HG03469 (cell line): Measurements from ENCODE around the gene RPTOR.

ENCODE experiments used
- ATAC-seq: cut with Tn5 transposase; IDR thresholded peaks from one replicate; pipeline ENCODE4 v1.9.1; 2021; ENCODE audit warnings: mild to moderate bottlenecking, moderate library complexity, moderate number of reproducible peaks; ENCODE audit not compliant: unreplicated experiment

The RPTOR gene

DNA sequence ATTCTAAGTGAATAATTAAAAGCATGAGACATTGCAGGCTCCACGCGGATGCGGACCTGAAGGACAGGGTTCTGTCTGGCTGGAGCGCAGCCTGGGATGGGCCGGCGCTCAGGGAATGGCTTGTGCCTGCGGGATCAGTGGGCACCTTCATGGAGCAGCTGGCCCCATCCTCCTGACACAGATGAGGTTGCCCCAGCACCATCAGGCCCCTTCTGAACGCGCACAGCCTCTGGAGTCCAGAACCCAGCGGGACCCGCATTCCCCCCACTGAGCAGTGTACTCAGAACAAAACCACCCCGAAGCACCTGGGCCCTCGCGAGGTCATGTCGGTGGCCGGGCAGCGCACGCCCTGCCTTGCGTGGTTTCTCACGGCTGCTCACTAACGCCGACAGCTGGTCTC lies 376.5 kb downstream of the RPTOR start:
- ATAC-seq: no peak

DNA sequence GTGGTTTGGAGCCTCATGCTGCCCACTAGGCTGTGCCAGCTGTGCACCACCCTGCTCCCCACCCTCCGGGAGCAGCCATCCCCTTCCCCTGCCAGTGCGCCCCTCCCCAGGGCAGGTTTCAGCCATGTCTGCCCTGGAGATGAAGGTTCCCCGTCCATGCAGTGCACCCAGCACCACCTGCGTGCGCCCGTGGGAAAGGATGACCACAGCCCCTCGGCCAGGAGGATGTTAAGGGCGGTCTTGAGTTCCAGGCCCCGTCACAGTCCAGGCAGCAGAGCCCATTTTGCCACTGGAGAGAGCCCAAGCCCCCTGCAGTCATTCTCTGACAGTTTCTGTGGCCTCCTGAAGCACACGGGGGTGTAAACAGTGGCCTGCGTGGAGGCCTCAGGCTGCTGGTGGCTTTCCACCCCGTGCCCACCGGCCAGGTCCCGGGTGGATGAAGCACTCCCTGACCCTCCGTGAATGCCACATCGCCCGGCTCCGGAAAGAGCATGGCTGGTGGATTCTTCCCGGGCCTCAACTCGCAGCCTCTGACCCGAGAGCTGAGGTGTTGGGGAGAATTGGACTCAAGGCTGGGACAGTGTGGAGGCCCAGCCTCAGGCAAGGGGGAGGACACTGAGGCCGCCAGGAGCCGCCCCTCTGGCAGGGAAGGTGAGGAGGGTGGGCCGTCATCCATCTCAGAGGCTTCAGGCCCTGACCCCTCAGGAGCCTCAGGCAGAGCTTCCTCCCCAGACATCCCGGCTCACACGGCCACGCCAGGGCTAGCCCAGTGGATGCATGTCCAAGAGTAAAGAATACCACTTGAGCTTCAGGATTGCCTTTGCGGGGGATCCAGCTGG lies 377.3 kb downstream of the RPTOR start:
- no peak for ATAC-seq

DNA sequence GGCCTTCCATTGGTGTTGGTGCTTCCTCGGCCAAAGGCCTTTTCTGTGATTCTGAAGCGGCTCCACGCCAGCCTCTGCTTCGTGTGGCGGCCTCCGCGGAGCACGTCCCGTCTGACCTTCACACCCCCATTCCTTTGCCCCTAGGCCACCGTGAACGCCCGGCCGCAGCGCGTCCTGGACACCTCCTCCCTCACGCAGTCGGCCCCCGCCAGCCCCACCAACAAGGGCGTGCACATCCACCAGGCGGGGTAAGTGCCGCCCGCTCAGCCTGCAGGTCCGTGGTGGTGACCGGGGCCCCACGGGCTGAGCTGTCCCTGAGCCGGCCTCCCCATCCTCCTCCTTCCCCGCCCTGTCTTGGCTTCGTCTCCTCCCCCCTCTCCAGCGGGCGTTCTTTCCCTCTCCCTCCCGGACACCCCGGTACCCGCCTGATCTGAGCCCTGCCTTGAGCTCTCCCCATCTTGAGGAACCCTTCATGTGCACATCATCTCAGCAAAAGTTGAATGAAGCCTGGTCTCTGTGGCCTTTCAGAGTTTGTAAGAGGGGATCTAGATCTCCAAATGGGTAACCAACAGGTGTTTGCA lies 378.0 kb downstream of the RPTOR start:
- ATAC-seq: no peak

DNA sequence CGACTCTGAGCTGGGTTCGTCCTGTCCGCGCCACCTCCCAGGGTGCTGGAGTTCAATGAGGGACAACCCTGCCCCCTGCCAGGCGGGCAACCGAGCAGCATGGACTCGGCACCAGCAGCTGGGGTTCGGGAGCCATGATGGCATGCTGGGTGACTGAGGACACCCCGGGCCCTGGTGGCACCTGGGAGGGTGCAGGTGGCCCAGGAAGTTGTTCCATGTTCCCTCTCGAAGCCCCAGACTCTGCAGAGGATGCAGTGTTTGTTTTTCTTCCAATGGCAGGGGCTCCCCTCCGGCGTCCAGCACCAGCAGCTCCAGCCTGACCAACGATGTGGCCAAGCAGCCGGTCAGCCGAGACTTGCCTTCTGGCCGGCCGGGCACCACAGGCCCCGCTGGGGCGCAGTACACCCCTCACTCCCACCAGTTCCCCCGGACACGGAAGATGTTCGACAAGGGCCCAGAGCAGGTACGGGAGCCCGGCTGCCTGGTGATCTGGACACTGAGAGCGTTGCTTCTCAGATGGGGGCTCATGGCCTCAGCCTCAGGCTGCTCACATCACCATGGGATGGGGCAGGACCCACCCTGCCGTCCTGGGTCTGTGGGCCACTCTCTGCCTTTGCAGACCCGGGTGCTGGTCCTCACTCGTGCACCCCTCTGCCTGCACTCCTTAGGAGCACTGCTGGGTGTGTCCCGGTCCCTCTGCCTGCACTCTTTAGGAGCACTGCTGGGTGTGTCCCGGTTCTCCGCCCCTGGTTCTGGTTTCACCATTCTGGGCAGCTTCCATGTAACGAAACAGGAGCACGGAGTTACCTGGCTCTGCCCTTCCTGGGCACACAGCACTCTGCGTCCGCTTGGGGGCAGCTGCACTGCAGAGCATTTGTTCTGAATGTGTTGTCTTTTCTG lies 378.8 kb downstream of the RPTOR start:
- no peak for ATAC-seq

DNA sequence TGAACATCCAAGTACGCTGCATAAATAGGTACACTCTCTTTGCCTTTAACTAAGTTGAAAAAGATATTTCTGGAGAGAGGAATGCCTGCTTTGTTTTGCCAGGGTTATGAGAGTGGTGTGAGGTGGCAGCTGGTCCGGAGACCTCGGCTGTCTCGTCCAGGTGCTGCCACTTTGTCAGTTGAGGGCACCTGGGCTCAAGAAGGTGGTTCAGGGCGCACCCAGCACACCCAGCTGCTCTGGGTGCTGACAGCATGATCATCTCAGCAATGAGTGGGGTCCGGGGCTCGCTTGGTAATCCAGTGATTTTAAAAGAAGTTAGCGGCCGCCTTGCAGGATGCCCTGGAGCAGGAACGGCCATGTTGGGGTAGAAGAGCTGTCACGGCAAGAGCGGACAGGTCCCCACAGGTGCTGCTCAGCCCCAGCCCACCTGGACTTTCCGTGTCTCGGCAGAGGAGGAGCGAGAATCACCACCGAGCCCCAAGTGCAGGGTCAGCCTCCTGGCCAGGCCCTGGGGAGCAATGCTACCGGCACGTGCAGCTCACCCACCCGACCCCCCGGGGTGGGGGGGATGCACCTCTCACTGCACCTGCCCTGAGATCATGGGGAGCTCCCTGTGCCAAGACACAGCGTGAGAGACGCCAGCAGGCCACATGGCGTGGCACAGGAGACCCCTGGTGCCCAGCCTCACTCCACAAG lies 379.6 kb downstream of the RPTOR start:
- ATAC-seq: no peak

DNA sequence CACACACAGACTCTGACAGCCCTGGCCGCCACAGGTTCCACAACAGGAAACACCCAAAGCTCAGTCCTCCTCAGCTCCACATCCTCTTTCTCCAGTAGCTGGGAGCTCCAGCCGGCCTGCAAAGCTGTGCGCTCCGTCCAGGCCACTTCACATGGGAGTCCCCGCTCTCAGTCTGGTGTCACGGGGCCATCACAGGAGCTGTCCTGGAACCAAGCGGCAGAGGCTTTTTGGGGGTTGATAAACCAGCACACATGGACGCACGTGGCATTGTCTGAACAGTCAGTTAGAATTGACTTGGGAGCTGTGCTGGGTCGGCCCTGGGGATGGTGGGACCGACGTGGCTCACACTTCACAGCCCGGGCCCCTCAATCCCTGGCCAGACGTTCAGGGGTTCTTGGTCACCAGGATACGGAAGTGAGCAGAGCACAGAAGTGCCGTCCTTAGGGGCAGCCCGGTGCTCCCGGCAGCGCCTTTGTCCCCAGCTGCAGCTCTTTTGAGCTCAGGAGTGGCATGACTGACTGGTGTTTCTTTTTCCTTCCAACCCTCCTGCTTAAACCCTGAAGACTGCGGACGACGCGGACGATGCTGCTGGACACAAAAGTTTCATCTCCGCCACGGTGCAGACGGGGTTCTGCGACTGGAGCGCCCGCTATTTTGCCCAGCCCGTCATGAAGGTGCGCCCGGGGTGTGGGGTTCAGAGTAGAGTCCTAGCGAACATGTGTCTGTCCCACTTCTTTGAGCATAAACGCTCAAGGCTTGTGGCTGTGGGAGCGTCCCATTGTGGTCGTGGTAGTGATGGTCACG lies 380.4 kb downstream of the RPTOR start:
- no peak for ATAC-seq

DNA sequence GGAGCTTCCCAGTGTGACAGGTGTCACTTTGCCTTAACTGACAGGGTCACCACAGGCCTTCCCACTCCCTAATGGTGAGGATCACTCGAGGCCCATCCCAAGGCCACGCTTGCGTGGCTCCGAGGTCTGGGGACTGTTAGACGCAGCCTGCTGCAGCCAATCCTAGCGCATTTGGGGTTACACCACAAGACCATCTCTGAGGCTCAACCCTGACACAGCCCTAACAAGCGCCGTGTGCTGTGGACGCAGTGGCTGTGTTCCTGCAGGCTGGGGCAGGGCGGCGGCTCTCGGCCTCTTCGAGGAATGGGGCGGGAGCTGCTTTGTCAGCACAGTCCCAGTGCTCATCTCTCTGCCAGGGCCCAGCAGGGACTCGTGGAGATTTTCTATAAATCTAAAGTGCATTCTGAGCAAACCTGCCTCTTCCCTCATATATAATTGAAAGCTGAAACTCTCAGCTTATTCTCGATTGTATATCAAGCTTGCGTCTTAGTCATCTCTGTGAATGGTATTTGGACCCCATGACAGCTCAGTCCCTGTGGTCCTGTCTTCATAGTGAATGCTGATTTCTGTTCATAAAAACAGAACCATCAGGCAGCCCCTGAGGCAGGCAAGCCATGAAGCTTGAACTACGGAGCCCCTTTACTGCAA lies 381.2 kb downstream of the RPTOR start:
- no peak for ATAC-seq

DNA sequence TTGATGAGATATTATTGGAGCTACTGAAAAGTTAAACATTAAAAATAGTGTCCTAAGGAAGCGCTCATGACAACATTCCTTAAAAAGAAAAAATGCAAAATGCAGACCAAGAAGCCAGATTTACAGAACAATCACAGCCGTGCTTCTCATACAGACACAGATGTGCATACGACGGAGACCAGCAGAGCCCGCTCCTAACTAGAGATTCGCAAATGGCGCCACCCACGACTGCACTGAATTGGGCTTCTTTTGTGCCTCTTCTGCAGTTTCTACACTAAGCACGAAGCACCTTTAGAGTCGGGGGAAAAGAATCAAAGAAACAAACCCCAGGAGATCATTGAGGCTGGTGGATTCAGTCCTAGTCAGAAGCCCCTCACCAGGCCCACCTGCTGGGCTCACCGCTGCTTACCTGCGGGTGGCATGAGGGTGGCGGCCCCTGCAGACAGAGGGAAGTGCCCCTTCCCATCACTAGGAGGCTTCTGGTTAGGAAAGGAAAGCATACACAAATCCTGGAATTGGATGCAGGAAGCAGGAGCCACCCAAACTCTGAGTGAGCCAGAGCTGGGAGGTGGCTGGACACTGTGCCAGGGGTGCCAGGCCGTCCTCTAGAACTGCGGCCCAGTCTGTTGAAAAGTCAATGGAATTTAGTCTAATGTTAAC lies 382.1 kb downstream of the RPTOR start:
- no peak for ATAC-seq

DNA sequence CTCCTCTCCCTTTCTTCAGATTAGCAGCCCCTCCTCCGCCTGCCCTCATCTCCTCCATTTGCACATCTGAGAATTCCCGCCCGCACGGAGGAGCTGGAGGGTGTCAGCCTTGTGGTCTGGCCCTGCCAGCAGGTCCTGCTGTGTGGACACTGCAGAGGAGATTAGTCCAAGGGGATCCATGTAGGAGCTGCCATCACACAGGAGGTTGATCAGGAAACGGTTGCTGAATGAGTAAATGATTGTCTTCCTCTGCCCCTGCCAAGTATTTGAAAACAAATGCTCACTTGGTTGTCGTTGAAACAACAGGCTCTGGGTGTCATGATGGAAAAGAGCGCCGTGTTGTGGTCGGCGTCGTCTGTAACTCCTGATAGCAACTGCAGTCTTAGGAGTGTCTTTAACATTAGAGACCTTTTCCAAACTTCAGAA lies 383.2 kb downstream of the RPTOR start:
- no peak for ATAC-seq

DNA sequence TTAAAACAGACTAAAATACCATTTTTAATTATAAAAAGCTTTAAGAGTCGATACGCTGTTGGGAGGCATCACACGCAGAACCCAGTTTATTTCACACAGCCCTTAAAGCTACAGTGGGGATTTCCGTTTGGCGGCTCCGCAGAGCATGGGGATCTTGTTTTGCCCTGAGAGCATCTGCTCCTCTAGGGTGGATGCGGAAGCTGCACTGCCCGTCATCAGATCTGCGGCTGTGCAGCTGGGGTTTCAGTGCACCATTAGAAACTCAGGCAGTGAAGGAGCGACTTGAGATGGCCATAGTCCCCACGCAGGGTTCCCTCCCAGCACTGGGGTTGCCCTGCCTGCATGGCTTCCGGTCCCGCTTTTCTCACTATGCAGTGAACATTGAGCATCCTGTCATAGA lies 384.8 kb downstream of the RPTOR start:
- ATAC-seq: no peak

DNA sequence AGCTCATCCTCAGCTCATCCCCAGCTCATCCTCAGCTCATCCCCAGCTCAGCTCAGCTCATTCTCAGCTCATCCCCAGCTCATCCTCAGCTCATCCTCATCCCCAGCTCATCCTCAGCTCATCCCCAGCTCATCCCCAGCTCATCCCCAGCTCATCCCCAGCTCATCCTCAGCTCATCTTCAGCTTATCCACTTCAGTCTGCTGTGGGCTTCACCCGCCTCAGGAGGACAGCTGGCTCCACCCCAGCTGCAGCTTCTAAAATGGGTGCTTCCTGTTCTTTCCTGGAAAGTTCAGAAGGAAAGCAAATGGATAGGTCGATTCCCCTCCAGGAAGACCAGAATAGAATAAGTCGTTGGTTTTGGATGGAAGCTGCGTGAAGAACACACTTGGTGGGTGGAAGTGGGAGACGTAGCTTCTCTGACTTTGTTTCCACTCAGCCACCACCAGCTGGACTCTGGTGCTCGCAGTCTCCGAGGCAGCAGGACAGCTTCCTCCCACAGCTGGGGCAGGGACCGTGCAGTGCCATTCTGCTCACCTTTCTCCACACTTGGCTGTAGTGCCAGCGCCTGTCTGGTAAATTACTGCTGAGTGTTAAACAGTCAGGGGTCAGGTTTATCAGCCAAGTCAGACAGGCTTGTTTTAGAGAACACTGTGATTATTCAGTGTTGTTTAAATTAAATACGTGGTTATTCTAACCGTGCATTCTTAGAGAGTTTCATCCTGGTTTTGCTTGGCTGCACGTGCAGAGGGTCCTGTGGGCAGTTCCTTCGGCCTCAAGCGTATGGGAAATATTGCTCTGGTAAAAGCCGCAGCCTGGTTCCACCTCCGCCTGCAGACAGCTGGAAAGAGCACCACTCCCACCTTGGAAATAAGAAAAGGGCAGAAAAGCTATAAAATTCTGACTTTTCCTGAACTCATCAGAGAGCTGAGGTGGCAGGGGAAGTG lies 386.0 kb downstream of the RPTOR start:
- no peak for ATAC-seq

DNA sequence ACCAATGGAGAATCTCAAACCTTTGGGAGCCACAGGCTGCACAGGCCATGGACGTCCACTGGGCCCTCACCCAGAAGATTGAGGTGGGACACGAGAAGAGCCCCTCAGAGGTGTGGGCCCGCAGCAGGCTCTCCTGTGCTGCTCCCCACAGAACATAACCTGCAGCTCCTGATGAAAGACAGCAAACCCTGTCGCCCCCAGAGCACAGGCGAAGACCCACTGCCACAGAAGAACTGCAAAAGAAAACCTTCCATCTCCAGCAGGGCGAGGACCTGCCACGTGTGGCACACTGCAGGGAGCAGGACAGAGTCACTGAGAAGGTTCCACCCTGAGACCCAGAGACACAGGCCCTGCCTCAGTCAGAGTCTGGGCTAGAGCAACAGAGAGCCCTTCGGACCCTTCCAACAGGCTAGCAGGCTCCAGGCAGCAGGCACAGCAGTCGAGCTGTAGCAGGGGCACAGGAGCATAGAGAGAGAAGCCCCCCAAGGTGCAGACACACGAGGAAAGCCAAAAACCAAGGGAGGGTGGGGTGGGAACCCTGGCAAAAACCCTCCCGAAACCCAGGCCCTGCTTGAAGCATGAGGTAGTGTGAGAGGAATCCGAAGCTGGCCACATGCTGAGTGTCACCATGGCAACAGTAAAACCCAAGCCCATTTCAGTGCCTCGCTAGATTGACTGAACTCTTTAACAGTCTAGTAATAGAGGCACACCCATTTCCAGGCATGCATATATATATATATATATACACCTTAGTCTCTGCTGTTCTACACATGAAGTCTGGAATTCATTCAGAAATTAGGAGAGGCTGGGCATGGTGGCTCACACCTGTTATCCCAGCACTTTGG lies 387.0 kb downstream of the RPTOR start:
- no peak for ATAC-seq

DNA sequence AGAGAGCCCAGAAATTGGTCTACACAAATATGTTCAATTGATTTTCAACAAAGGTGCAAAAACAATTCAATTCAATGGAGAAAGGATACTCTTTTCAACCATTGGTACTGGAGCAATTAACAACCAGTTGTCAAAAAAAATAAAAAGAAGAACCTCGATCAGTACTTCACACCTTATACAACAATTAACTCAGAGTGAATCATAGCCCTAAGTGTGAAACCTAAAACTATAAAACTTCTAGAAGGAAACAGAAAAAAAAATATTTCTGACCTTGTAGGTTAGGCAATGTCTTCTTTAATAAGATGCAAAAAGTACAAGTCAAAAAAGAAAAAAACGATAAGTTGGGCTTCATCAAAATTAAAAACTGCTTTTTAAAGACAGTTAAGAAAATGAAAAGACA lies 390.9 kb downstream of the RPTOR start:
- ATAC-seq: no peak

DNA sequence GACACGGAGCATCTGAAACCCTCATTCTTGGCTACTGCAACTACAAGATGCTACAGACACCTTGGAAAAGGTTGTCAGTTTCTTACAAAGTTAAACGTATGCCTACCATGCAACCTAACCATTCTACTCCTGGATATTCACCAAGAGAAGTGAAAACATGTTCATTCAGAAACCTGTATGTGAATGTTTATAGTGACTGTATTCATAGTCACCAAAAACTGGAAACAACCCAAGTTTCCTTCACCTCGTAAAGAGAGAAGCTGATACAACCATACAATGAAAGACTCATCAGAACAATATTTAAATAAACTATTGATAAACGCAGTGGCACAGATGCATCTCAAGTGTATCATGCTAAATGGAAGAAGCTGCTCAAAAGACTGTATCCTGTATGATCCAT lies 391.6 kb downstream of the RPTOR start:
- no peak for ATAC-seq

DNA sequence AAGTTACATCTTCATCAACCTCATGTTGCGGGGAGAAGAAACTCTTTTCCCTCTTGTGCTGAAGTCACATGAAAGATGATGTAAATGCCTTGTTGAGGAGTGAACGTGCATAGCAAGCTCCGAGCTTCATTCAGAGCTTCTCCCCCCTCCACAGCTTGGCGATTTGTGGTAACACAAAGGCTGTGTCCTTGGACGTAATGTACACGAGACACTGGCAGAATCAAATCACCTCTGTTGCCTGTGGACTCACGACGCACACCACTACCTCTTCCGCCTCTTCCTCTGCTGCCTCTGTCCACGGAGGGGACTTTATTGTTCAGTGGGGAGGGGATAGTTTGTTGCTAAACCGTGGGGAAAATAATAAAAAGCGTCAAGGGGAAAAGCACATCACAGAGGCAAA lies 392.1 kb downstream of the RPTOR start:
- ATAC-seq: no peak

DNA sequence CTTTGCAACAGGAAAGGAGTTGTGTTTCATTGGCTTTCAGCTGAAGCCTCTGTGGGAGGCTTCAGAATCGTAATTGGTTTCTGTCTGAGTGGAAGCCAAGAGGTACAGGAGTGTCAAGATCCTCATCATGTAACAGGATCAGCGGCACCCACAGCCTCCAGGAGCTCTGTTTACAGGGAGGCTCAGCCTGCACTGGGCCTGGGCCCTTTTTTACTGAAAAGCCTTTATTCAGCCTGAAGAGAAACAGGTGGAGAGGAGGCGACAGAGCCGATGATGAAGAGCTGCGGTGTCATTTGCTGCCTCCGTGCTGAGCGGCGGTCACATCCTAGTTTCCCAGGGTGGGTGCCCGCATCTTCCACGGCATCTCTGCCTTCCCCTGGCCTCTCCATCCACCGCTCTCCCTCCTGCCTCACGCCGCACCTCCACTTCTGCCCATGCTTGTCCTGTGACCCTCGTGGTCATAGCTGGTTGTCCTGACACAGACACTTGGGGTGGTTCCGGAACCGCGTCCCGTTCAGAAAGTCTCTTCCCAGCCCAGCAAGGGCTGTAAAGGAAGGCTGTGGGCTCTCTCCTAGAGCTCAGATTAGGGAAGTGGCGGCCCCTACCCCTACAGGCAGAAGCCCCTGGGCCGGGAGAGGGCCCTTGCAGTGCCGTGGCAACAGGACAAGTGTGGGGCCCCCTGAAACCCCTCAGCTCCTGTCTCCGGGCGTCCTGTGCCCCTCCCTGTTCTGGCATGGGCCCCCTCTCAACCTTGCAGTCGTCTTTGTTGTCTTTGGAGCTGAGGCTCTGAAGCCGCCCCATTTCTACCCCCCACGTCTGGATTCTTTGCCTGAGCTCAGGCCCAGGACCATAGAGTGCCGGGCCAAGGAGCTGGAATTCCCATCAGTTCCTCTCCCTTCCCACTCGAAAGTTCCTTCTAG lies 393.1 kb downstream of the RPTOR start:
- no peak for ATAC-seq
